Urinary bladder (tissue), 4 donors: ENCODE results near the gene CARS2. TPM values are rescaled to one million over a fixed set of nuclear protein-coding genes. Genes with fewer than 3 reads are reported as not detected.
"Not testable (repeated sequence)": the region's sequence is repeated elsewhere in the genome, so short reads cannot be mapped to it uniquely, and the experiment has no call there.

Experiments used
- DNase-seq: peaks from one replicate; pipeline ENCODE4 v3.0.0-alpha.2; 2015; ENCODE audit errors: extremely low spot score
- H3K27ac ChIP-seq: one replicate; pipeline ENCODE4 v1.5.1; 2013; ENCODE audit warnings: low read depth, mild to moderate bottlenecking, moderate library complexity
- H3K36me3 ChIP-seq: one replicate; pipeline ENCODE4 v1.6.1; 2013; ENCODE audit warnings: mild to moderate bottlenecking, moderate library complexity; ENCODE audit not compliant: insufficient read depth
- H3K4me1 ChIP-seq: one replicate; pipeline ENCODE4 v1.6.1; 2013; ENCODE audit warnings: mild to moderate bottlenecking, moderate library complexity; ENCODE audit not compliant: insufficient read depth
- H3K4me3 ChIP-seq: one replicate; pipeline ENCODE4 v1.5.1; 2013; ENCODE audit warnings: low read depth, low read length
- WGBS: extraction: QIAGEN DNeasy Blood & Tissue Kit; methylation state at CpG from one replicate; pipeline ENCODE4 v1.1.7; 2013; 5-methylcytosine and 5-hydroxymethylcytosine counted together
- polyA plus RNA-seq: library from polyadenylated mRNA; stranded (reverse); fragments of 200-250 nt; gene quantifications from one replicate; pipeline ENCODE4 v1.2.3, GENCODE V29; 2013
- total RNA-seq: library from RNA; depleted of rRNA; stranded (reverse); fragments of >200 nt; gene quantifications from one replicate; pipeline ENCODE4 v1.2.3, GENCODE V29; 2014
- donor health status: healthy with polysubstance abuse.
- donor health status: healthy.

CARS2 gene
- total and polyA plus RNA-seq, 2 donors: 51.2 to 53.9 TPM

- 85% methylated on average over 11 of the region's 11 CpGs for WGBS
- Histone ChIP-seq H3K27ac (no peak overlapping the region), H3K4me3 (peak overlapping the region; percentile 79), H3K36me3 (no peaks in the 10 kb centered on the region), H3K4me1 (peaks cover 2% of the 10 kb centered on the region)
- no peak for DNase-seq
These were observed 91.0 kb downstream of the CARS2 start for GRCh38 chr13:110615005-110615321.

GRCh38 chr13:110610955-110611595, 94.8 kb downstream of the CARS2 start:
- Histone ChIP-seq H3K4me1 (no peaks in the 10 kb centered on the region), H3K36me3 (no peaks in the 10 kb centered on the region), H3K4me3 (no peak overlapping the region), H3K27ac (no peak overlapping the region)
- 73% methylated on average over 12 of the region's 12 CpGs for WGBS
- DNase-seq: no peak

- H3K4me3 ChIP-seq: no peak overlapping the region
- DNase-seq: no peak
- no peak overlapping the region for H3K27ac ChIP-seq
- WGBS: 71% methylated on average over 3 of the region's 3 CpGs
- no peaks in the 10 kb centered on the region for H3K36me3 ChIP-seq
- no peaks in the 10 kb centered on the region for H3K4me1 ChIP-seq
These were observed 98.2 kb downstream of the CARS2 start for GRCh38 chr13:110607675-110608224.

GRCh38 chr13:110606281-110606680, 99.6 kb downstream of the CARS2 start:
- H3K36me3 ChIP-seq, H3K27ac ChIP-seq, H3K4me3 ChIP-seq, H3K4me1 ChIP-seq, DNase-seq: not testable (repeated sequence)
- WGBS: 94% methylated on average over 27 of the region's 33 CpGs

GRCh38 chr13:110605132-110605531, 100.8 kb downstream of the CARS2 start:
- no peak for DNase-seq
- H3K36me3 ChIP-seq: no peaks in the 10 kb centered on the region
- no peaks in the 10 kb centered on the region for H3K4me1 ChIP-seq
- no peak overlapping the region for H3K4me3 ChIP-seq
- no peak overlapping the region for H3K27ac ChIP-seq
- WGBS: 95% methylated on average over 6 of the region's 6 CpGs

- Histone ChIP-seq H3K4me1 (no peaks in the 10 kb centered on the region), H3K36me3 (no peaks in the 10 kb centered on the region), H3K27ac (no peak overlapping the region), H3K4me3 (no peak overlapping the region)
- 89% methylated on average over 4 of the region's 4 CpGs for WGBS
- DNase-seq: no peak
These were observed 104.9 kb downstream of the CARS2 start for GRCh38 chr13:110600980-110601379.

- H3K4me3 ChIP-seq: no peak overlapping the region
- H3K4me1 ChIP-seq: no peaks in the 10 kb centered on the region
- H3K27ac ChIP-seq: no peak overlapping the region
- H3K36me3 ChIP-seq: no peaks in the 10 kb centered on the region
- no peak for DNase-seq
- WGBS: 73% methylated on average over 10 of the region's 10 CpGs
These were observed 105.6 kb downstream of the CARS2 start for GRCh38 chr13:110600261-110600819.

GRCh38 chr13:110597041-110597689, 108.8 kb downstream of the CARS2 start:
- H3K4me1 ChIP-seq: no peaks in the 10 kb centered on the region
- DNase-seq: no peak
- H3K36me3 ChIP-seq: no peaks in the 10 kb centered on the region
- no peak overlapping the region for H3K27ac ChIP-seq
- H3K4me3 ChIP-seq: no peak overlapping the region
- 67% methylated on average over 16 of the region's 16 CpGs for WGBS

GRCh38 chr13:110593430-110594130, 112.3 kb downstream of the CARS2 start:
- Histone ChIP-seq H3K27ac (no peak overlapping the region), H3K4me1 (no peaks in the 10 kb centered on the region), H3K4me3 (no peak overlapping the region), H3K36me3 (no peaks in the 10 kb centered on the region)
- DNase-seq: no peak
- WGBS: 45% methylated on average over 6 of the region's 6 CpGs

GRCh38 chr13:110592665-110593064, 113.3 kb downstream of the CARS2 start:
- DNase-seq: no peak
- H3K36me3 ChIP-seq: no peaks in the 10 kb centered on the region
- H3K27ac ChIP-seq: no peak overlapping the region
- H3K4me1 ChIP-seq: no peaks in the 10 kb centered on the region
- no peak overlapping the region for H3K4me3 ChIP-seq
- 80% methylated on average over 2 of the region's 2 CpGs for WGBS

Other genes starting within 250 kb of the CARS2 start
- 9.6 TPM for gene RAB20, start 144.4 kb downstream of the CARS2 start, total RNA-seq
- 21.0 TPM for gene RAB20, start 144.4 kb downstream of the CARS2 start, polyA plus RNA-seq
- 19.9 TPM for gene NAXD, start 90.6 kb downstream of the CARS2 start, total RNA-seq
- 40.2 TPM for gene NAXD, start 90.6 kb downstream of the CARS2 start, polyA plus RNA-seq
- 8.0 TPM for gene ING1, start 7.6 kb upstream of the CARS2 start, total RNA-seq
- 25.2 TPM for gene ING1, start 7.6 kb upstream of the CARS2 start, polyA plus RNA-seq
- gene ANKRD10, start 209.0 kb upstream of the CARS2 start, total RNA-seq: 324 TPM
- 73.7 TPM for gene ANKRD10, start 209.0 kb upstream of the CARS2 start, polyA plus RNA-seq